ENCODE data around the gene ARHGEF1.

DNA sequence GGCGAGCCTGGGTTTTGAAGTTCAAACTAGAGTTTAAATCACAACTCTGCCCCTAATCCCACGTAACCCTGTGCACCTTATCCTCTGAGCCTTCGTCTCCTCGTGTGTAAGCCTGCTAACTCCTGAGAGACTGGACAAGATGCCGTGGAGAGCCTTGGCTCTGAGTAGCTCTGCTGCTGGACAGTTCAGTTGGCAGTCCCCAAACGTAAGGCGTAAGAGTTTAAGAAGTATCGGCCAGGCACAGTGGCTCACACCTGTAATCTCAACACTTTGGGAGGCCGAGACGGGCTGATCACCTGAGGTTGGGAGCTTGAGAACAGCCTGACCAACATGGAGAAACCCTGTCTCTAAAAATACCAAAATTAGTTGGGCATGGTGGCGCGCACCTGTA is 10.6 kb upstream of the ARHGEF1 start:
- TF ChIP-seq POLR2A (IDR thresholded peaks at IDR 0.05; ENCODE audit: low read depth, low read length): no peak
- no peak for TF ChIP-seq TAF1 (IDR thresholded peaks at IDR 0.05; ENCODE audit: borderline replicate concordance, low read depth, low read length)
